HepG2 (cell line): ENCODE results near the gene NLGN2.

ENCODE experiments used
- CTCF ChIP-seq: sonication (generic); formaldehyde crosslinking; IDR thresholded peaks from 2 replicates; pipeline ENCODE4 v1.5.0; 2020; ENCODE audit warnings: mild to moderate bottlenecking, missing genetic modification reagents, moderate library complexity
- RFX5 ChIP-seq: IDR thresholded peaks from 2 replicates; pipeline ENCODE4 v1.6.1; 2011; ENCODE audit warnings: low read depth, low read length, improper control_type of control experiment
- TFE3 ChIP-seq: IDR thresholded peaks from 2 replicates; pipeline ENCODE4 v1.6.1; 2016
- TGIF2 ChIP-seq: IDR thresholded peaks from 2 replicates; pipeline ENCODE4 v1.6.1; 2016; ENCODE audit warnings: control low read depth, missing compliant biosample characterization
- ZBTB25 ChIP-seq: IDR thresholded peaks from 2 replicates; pipeline ENCODE4 v1.6.1; 2018; ENCODE audit warnings: missing genetic modification reagents

GRCh38 chr17:7379134-7379533 is 28.5 kb upstream of the NLGN2 start:
- TF ChIP-seq TGIF2 (no peak), TFE3 (CRISPR knock-in tag) (no peak), CTCF (CRISPR knock-in tag) (no peak), RFX5 (no peak), ZBTB25 (no peak)
